Glutamatergic neuron (in vitro differentiated cells): Measurements from ENCODE around the gene SLX4IP. TPM values are rescaled to one million over a fixed set of nuclear protein-coding genes. Genes with fewer than 3 reads are reported as not detected.
"Not testable (repeated sequence)": the region's sequence is repeated elsewhere in the genome, so short reads cannot be mapped to it uniquely, and the experiment has no call there.

Experiments used
- DNase-seq: peaks from one replicate; pipeline ENCODE4 v3.0.0; 2022
- H3K27ac Mint-ChIP-seq: one replicate; pipeline ENCODE4 v1.8.0; 2020; ENCODE audit warnings: mild to moderate bottlenecking, mixed read lengths, inconsistent platforms; ENCODE audit not compliant: unreplicated experiment
- H3K27me3 Mint-ChIP-seq: one replicate; pipeline ENCODE4 v1.8.0; 2020; ENCODE audit warnings: mild to moderate bottlenecking, moderate library complexity, mixed read lengths, inconsistent platforms; ENCODE audit not compliant: unreplicated experiment
- H3K36me3 Mint-ChIP-seq: one replicate; pipeline ENCODE4 v1.8.0; 2020; ENCODE audit warnings: mild to moderate bottlenecking, mixed read lengths, inconsistent platforms; ENCODE audit not compliant: unreplicated experiment
- H3K4me1 Mint-ChIP-seq: one replicate; pipeline ENCODE4 v1.8.0; 2020; ENCODE audit warnings: mild to moderate bottlenecking, low read depth, mixed read lengths, inconsistent platforms; ENCODE audit not compliant: unreplicated experiment
- H3K4me3 Mint-ChIP-seq: one replicate; pipeline ENCODE4 v1.8.0; 2020; ENCODE audit warnings: mild to moderate bottlenecking, mixed read lengths, inconsistent platforms; ENCODE audit not compliant: unreplicated experiment
- H3K9me3 Mint-ChIP-seq: one replicate; pipeline ENCODE4 v1.8.0; 2020; ENCODE audit warnings: mild to moderate bottlenecking, moderate library complexity, mixed read lengths, inconsistent platforms; ENCODE audit not compliant: unreplicated experiment
- total RNA-seq: library from RNA; stranded (reverse); fragmentation: NEBNext Ultra II Directional; extraction: Animal tissue kit (Norgen Biotek cat#: 25700); gene quantifications from one replicate; pipeline ENCODE4 v1.2.1, GENCODE V29; 2021; ENCODE audit not compliant: unreplicated experiment
- TF ChIP-seq, protein P1 (sequence below): fragments of 200-600 bp; sonication (generic); IDR thresholded peaks from one replicate; pipeline ENCODE4 v1.5.0; 2021; ENCODE audit not compliant: partially characterized antibody, unreplicated experiment

Gene SLX4IP
- total RNA-seq, 1 donor from 2014 or later, result 7.9 TPM

- TF ChIP-seq, protein P1, sequence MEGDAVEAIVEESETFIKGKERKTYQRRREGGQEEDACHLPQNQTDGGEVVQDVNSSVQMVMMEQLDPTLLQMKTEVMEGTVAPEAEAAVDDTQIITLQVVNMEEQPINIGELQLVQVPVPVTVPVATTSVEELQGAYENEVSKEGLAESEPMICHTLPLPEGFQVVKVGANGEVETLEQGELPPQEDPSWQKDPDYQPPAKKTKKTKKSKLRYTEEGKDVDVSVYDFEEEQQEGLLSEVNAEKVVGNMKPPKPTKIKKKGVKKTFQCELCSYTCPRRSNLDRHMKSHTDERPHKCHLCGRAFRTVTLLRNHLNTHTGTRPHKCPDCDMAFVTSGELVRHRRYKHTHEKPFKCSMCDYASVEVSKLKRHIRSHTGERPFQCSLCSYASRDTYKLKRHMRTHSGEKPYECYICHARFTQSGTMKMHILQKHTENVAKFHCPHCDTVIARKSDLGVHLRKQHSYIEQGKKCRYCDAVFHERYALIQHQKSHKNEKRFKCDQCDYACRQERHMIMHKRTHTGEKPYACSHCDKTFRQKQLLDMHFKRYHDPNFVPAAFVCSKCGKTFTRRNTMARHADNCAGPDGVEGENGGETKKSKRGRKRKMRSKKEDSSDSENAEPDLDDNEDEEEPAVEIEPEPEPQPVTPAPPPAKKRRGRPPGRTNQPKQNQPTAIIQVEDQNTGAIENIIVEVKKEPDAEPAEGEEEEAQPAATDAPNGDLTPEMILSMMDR, result no peak
- H3K4me3 Mint-ChIP-seq, result no peak overlapping the region
- H3K27me3 Mint-ChIP-seq, result no peaks in the 10 kb centered on the region
- H3K36me3 Mint-ChIP-seq, result no peaks in the 10 kb centered on the region
- DNase-seq, result no peak
- no peaks in the 10 kb centered on the region for H3K9me3 Mint-ChIP-seq
- H3K4me1 Mint-ChIP-seq, result no peaks in the 10 kb centered on the region
- no peak overlapping the region for H3K27ac Mint-ChIP-seq
Observed at GRCh38 chr20:10415013-10415650, 20.0 kb upstream of the SLX4IP start.

DNA sequence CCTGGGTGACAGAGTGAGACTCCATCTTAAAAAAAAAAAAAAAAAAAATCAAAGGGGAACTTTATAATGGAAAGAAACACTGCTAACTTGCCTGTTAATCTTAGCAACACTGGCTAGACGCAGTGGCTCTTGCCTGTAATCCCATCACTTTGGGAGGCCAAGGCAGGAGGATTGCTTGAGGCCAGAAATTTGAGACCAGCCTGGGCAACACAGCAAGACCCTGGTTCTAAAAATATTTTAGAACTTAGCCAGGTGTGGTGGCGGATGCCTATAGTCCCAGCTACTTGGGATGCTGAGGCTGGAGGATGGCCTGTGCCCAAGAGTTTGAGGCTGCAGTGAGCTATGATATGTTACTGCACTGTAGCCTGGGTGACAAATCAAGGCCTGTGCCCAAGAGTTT lies 17.9 kb upstream of the SLX4IP start:
- not testable (repeated sequence) for H3K27me3 Mint-ChIP-seq, H3K9me3 Mint-ChIP-seq, DNase-seq, H3K4me1 Mint-ChIP-seq, H3K36me3 Mint-ChIP-seq, H3K4me3 Mint-ChIP-seq, H3K27ac Mint-ChIP-seq

GRCh38 chr20:10419550-10420133 lies 15.5 kb upstream of the SLX4IP start:
- Mint-ChIP-seq H3K27ac (no peak overlapping the region), H3K4me3 (no peak overlapping the region)

DNA sequence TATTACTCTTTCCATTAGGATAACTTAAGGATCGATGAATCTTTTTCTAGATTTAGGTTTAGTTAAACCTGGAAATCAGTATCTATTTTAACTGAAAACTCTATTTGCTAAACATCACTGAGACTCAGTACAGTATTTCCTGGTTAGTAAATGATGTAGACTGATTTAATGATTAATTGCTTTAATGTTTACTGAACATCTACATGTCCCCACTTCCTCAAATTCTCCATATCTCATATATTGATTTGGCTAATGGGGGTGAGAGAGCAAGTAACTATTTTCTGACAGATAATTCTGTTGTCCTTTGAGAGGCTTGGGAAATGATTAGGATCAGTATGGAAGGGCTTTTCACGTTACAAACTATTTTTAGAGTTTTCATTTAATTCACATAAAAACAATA lies 11.4 kb upstream of the SLX4IP start:
- no peak for DNase-seq
- no peaks in the 10 kb centered on the region for H3K9me3 Mint-ChIP-seq

More at GRCh38 chr20:10419550-10420133, 15.5 kb upstream of the SLX4IP start:
- TF ChIP-seq, protein P1, result no peak
- DNase-seq, result no peak
- peaks cover 2% of the 10 kb centered on the region for H3K27me3 Mint-ChIP-seq
- H3K36me3 Mint-ChIP-seq, result no peaks in the 10 kb centered on the region
- H3K4me1 Mint-ChIP-seq, result peaks cover 3% of the 10 kb centered on the region
- H3K9me3 Mint-ChIP-seq, result no peaks in the 10 kb centered on the region

GRCh38 chr20:10427060-10427692 lies 7.9 kb upstream of the SLX4IP start:
- peaks cover 1% of the 10 kb centered on the region for H3K27me3 Mint-ChIP-seq
- no peaks in the 10 kb centered on the region for H3K36me3 Mint-ChIP-seq
- H3K27ac Mint-ChIP-seq, result no peak overlapping the region
- TF ChIP-seq, protein P1, result peak; percentile 69
- peaks cover 21% of the 10 kb centered on the region for H3K4me1 Mint-ChIP-seq
- DNase-seq, result peak; percentile 70
- H3K9me3 Mint-ChIP-seq, result no peaks in the 10 kb centered on the region
- no peak overlapping the region for H3K4me3 Mint-ChIP-seq

More for the DNA sequence above, 11.4 kb upstream of the SLX4IP start:
- Mint-ChIP-seq H3K36me3 (no peaks in the 10 kb centered on the region), H3K4me3 (no peak overlapping the region), H3K4me1 (peaks cover 6% of the 10 kb centered on the region), H3K27me3 (peaks cover 2% of the 10 kb centered on the region), H3K27ac (no peak overlapping the region)
- TF ChIP-seq, protein P1, result no peak
